IPS-11a (cell line): Measurements from ENCODE around the gene USP24.
"Not testable (repeated sequence)": the region's sequence is repeated elsewhere in the genome, so short reads cannot be mapped to it uniquely, and the experiment has no call there.

Source experiments
- H3K4me3 ChIP-seq: one replicate; pipeline ENCODE4 v1.5.1; 2013; ENCODE audit warnings: low read depth, low read length, control low read depth

USP24 gene

GRCh38 chr1:55129194-55129728 is 85.9 kb downstream of the USP24 start:
- H3K4me3 ChIP-seq = no peak overlapping the region

GRCh38 chr1:55128418-55128995 is 86.7 kb downstream of the USP24 start:
- no peak overlapping the region for H3K4me3 ChIP-seq

DNA sequence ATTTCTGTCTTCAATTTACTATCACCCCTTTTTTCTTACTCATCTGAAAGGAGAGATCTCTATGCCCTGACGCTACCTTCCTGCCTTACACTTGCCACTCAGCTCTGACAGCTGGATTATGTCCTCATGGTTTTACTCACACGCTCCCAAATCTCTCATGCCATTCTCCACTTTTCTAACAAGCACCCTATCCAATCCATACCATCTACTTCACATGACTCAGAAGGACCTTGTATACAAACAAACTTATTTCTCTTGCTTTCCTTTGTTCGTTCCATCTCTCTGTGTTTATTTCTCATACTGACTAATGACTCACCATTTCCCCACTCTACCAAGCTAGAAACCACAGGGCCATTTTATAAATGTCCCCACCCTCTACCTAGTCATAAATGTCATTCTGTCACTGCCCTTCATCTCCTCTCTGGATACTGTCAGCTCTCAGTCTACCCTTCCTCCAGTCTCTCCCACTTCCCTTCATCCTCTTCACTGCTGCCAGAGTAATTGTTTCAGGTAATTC is 87.3 kb downstream of the USP24 start:
- no peak overlapping the region for H3K4me3 ChIP-seq

DNA sequence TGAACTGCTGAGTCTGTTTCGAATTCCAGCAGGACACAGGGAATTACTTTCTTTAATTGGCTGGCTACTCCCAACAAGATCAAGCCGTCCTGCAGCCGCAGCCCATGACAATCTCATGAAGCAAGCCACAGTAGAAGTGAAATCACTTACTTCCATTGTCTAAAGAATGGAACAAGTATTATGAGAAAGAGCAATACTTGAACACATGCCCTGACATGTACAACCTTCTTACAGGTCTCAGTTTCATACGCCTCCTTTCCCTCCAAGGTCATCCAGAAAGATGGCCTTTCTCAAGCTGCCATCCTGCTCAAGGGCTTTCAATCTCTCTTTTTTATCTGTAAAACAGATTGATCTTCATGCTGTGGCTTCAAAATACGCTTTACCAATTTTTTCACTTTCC is 90.7 kb downstream of the USP24 start:
- H3K4me3 ChIP-seq = no peak overlapping the region

DNA sequence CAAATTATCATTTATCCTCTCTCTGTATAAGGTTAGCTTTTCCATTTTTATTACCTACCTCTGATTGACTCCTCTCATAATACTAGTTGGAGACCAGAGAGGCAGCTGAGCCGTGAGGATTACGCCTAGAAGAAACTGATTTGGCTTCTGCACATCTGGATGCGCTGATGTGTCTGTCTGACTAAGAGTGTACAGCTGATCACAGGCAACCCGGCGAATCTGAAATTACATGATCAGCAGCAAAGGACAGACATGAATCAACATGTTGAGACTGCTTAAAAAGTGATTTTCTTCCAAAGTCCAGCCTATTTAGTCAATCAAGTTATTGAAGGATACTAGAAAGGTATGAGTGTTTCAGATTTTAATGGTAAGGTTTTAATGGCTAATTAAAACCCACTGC is 94.6 kb downstream of the USP24 start:
- no peak overlapping the region for H3K4me3 ChIP-seq

- H3K4me3 ChIP-seq = no peak overlapping the region
These were observed 96.4 kb downstream of the USP24 start for GRCh38 chr1:55118651-55119329.

DNA sequence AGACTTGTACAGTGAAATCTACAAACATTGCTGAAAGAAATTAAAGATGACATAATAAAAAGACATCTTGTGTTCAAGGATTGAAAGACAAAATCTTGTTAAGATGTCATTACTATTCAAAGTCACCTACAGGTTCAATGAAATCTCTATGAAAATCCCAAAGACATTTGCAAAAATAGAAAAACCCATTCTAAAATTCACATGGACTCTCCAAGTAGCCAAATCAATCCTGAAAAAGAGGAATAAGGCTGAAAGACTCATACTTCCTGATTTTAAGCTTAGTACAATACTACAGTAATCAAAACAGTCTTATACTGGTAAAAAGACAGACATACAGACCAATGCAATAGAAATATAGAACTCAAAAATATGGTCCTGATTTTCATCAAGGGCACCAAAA is 97.2 kb downstream of the USP24 start:
- H3K4me3 ChIP-seq = no peak overlapping the region

- not testable (repeated sequence) for H3K4me3 ChIP-seq
These were observed 106.2 kb downstream of the USP24 start for GRCh38 chr1:55109005-55109404.

- no peak overlapping the region for H3K4me3 ChIP-seq
These were observed 108.1 kb downstream of the USP24 start for GRCh38 chr1:55107101-55107500.

GRCh38 chr1:55103891-55104290 is 111.3 kb downstream of the USP24 start:
- H3K4me3 ChIP-seq = no peak overlapping the region

DNA sequence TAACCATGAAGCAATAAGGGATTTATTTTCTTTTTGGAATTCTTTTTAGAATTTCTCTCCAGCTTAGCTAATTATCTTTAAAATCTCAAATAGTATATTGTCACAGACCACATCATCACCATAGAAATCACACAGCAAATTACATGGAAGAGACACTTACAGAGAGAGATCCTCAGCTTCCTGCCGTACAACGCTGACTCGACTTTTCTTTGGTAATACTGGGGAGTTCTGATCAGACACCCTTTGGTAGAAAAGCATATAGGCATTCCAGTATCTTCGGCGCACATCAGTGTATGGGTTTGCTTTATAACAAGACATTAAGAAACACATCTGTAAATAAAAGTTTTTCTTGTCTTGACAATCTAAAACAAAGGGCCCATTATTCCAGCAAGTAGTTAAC is 120.1 kb downstream of the USP24 start:
- no peak overlapping the region for H3K4me3 ChIP-seq

GRCh38 chr1:55092475-55092874 is 122.7 kb downstream of the USP24 start:
- H3K4me3 ChIP-seq = no peak overlapping the region

DNA sequence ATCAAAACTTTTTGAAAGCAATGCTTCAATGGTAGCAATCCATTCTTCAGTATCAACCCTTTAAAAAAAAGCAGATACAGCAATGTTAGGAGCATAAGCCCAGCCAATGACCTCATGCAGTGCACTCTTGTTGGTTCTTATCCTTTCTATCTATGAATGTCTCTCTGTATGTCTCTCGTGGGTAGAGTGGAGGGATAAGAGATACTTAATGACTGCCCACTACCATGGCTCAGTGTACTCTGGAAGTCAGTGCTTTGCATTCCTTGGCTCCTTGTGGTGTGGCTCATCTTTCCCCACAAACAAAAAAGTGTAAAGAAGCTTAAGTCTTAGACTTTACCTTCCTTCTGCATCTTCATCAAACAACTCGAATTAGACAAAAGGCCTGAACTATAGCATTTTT is 125.5 kb downstream of the USP24 start:
- no peak overlapping the region for H3K4me3 ChIP-seq

- H3K4me3 ChIP-seq = no peak overlapping the region
These were observed 126.8 kb downstream of the USP24 start for GRCh38 chr1:55088413-55088812.

GRCh38 chr1:55087439-55087838 is 127.7 kb downstream of the USP24 start:
- no peak overlapping the region for H3K4me3 ChIP-seq

DNA sequence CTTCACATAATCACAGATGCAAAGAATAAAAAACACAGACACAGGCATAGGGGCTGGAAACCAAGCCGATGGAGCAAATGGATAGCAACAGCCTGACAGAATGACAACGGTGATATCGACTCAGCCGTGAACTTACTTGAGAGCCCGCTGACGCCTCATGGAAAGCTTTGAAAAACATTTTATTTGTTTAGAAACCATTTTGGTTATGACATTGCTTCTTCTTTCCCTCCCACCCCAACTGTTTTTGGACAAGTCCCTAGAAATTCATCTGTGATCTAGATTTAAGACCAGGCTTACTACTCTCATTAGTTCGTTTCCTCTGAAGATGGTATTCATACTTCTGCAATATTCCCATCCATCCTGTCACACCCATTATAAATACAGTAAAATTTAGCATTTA is 130.9 kb downstream of the USP24 start:
- no peak overlapping the region for H3K4me3 ChIP-seq

GRCh38 chr1:55081905-55082296 is 133.3 kb downstream of the USP24 start:
- H3K4me3 ChIP-seq = no peak overlapping the region

GRCh38 chr1:55081188-55081904 is 133.8 kb downstream of the USP24 start:
- no peak overlapping the region for H3K4me3 ChIP-seq

DNA sequence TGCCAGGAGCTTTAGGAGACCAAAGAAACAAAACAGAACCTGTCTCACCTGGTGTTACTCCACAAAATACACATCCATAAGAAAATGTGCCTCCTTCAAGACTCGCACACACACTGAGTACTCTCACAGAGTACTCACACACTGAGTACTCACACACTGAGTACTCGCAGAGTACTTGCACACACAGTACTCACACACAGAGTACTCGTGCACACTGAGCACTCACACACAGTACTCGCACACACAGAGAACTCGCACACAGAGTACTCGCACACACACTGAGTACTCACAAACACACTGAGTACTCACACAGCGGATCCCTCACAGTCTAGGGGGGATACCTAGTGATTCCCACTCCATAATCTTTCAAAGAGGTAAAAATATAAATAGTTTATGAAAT is 135.5 kb downstream of the USP24 start:
- H3K4me3 ChIP-seq = no peak overlapping the region

DNA sequence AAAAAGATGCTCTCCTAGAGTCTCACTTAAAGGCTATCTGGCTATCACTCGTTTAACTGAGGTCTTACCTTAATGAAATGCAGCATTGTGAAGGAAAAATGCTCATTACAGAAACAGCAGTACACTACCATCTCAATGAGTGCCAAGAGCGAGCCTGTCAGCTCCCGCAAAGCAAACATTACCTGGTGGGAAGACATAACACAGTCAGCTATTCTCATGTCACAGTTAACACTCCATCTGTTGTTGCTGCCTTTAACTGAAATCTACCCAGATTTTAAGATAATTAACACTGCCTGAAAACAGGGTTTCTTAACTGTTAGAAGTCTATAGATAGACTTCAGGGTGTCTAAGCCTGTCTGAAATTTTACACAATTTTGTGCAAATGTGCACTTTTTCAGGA is 136.7 kb downstream of the USP24 start:
- no peak overlapping the region for H3K4me3 ChIP-seq

- H3K4me3 ChIP-seq = no peak overlapping the region
These were observed 138.8 kb downstream of the USP24 start for GRCh38 chr1:55076356-55076755.

DNA sequence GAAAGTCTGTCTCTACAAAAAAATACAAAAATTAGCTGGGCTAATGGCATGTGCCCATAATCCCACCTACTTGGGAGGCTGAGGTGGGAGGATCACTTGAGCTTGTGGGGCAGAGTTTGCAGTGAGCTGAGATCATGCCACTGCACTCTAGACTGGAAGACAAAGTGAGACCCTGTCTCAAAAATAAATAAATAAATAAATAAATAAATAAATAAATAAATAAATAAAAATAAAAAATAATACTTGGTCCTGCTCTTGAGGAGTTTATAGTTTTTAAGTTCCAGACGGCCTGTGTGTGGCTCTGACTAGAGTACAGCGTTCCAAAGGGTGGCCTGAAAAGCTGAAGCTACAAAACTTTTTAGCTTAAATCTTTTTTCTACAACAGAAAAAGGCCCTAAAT is 140.7 kb downstream of the USP24 start:
- no peak overlapping the region for H3K4me3 ChIP-seq
